ENCODE results near the gene RCC1.

GRCh38 chr1:28510273-28510969, 4.6 kb downstream of the RCC1 start:
- no peak for TF ChIP-seq CTCF (IDR thresholded peaks at IDR 0.05)
- TF ChIP-seq POLR2A (IDR thresholded peaks at IDR 0.05): no peak
